ENCODE measurements around the gene ARL13B.

Gene ARL13B

DNA sequence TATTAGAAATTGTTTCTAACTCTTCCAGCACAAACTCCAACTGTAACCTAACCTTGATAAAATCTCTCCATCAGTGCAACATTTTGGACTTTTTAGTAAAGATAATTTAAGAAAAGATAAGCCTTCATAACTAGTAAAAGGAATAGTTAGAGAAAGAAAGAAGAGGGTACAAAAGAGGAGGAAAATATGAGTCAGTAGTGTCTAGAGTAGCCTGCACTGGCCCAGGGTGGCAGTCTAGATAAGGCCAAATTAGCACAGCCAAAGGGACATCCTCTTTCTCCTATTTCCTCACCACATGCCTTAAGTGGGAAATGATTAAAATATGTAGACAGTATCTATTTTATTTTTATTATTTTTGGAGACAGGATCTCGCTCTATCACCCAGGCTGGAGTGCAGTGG lies 10.0 kb upstream of the ARL13B start:
- Histone ChIP-seq H3K4me1 (ENCODE audit: insufficient read depth, poor library complexity, severe bottlenecking) (peaks cover 4% of the 10 kb centered on the region), H3K9me3 (ENCODE audit: severe bottlenecking) (no peaks in the 10 kb centered on the region), H3K27ac (ENCODE audit: poor library complexity, severe bottlenecking) (no peak overlapping the region), H3K36me3 (ENCODE audit: low read depth) (no peaks in the 10 kb centered on the region), H3K4me3 (ENCODE audit: severe bottlenecking) (no peak overlapping the region), H3K27me3 (ENCODE audit: insufficient read depth, poor library complexity, severe bottlenecking) (no peaks in the 10 kb centered on the region)
- ATAC-seq (ENCODE audit: low read depth) (no peak), DNase-seq (ENCODE audit: low spot score) (no peak)
- no peak for TF ChIP-seq CTCF (IDR thresholded peaks at IDR 0.05; ENCODE audit: poor library complexity, severe bottlenecking)

GRCh38 chr3:93973131-93974126 lies 6.5 kb upstream of the ARL13B start, which contains the start of gene PROS1:
TSS of gene PROS1 (minus strand) at chr3:93973896. CDS start at chr3:93973749, 147 bp downstream.
- Histone ChIP-seq H3K27ac (ENCODE audit: poor library complexity, severe bottlenecking) (no peak within 1 kb of the TSS), H3K27me3 (ENCODE audit: insufficient read depth, poor library complexity, severe bottlenecking) (no peaks in the 10 kb centered on the region), H3K9me3 (ENCODE audit: severe bottlenecking) (no peaks in the 10 kb centered on the region), H3K4me1 (ENCODE audit: insufficient read depth, poor library complexity, severe bottlenecking) (peaks cover 4% of the 10 kb centered on the region), H3K36me3 (ENCODE audit: low read depth) (no peaks in the 10 kb centered on the region), H3K4me3 (ENCODE audit: severe bottlenecking) (peak within 1 kb of the TSS; percentile 38)
- ATAC-seq (ENCODE audit: low read depth) (peak; percentile 80), DNase-seq (ENCODE audit: low spot score) (no peak)
- TF ChIP-seq CTCF (IDR thresholded peaks at IDR 0.05; ENCODE audit: poor library complexity, severe bottlenecking) = peak; percentile 30

DNA sequence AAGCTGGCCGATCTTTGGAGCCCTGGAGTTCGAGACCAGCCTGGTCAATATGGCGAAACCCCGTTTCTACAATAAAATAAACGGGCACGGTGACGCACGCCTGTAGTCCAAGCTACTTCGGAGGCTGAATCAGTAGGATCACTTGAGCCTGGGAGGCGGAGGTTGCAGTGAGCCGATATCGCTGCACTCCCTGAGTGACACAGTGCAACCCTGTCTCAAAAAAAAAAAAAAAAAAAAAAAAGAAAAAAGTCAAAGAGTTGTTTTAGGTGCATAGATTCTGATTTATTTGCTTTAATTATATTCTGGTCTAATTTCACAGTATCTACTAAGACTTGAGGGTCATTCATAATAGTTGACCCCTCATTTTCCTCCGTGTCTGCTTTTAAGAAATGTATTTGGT lies 1.7 kb downstream of the ARL13B start:
- H3K9me3 ChIP-seq (ENCODE audit: severe bottlenecking) = no peaks in the 10 kb centered on the region
- H3K36me3 ChIP-seq (ENCODE audit: low read depth) = no peaks in the 10 kb centered on the region
- no peak overlapping the region for H3K4me3 ChIP-seq (ENCODE audit: severe bottlenecking)
- no peaks in the 10 kb centered on the region for H3K27me3 ChIP-seq (ENCODE audit: insufficient read depth, poor library complexity, severe bottlenecking)
- H3K27ac ChIP-seq (ENCODE audit: poor library complexity, severe bottlenecking) = no peak overlapping the region
- no peak for ATAC-seq (ENCODE audit: low read depth)
- no peak for DNase-seq (ENCODE audit: low spot score)
- TF ChIP-seq CTCF (IDR thresholded peaks at IDR 0.05; ENCODE audit: poor library complexity, severe bottlenecking) = no peak
- H3K4me1 ChIP-seq (ENCODE audit: insufficient read depth, poor library complexity, severe bottlenecking) = peaks cover 4% of the 10 kb centered on the region

GRCh38 chr3:93983408-93983807 lies 3.5 kb downstream of the ARL13B start:
- Histone ChIP-seq H3K36me3 (ENCODE audit: low read depth) (no peaks in the 10 kb centered on the region), H3K4me3 (ENCODE audit: severe bottlenecking) (no peak overlapping the region), H3K27me3 (ENCODE audit: insufficient read depth, poor library complexity, severe bottlenecking) (no peaks in the 10 kb centered on the region), H3K27ac (ENCODE audit: poor library complexity, severe bottlenecking) (no peak overlapping the region), H3K4me1 (ENCODE audit: insufficient read depth, poor library complexity, severe bottlenecking) (peaks cover 10% of the 10 kb centered on the region), H3K9me3 (ENCODE audit: severe bottlenecking) (no peaks in the 10 kb centered on the region)
- DNase-seq (ENCODE audit: low spot score) (no peak), ATAC-seq (ENCODE audit: low read depth) (no peak)
- no peak for TF ChIP-seq CTCF (IDR thresholded peaks at IDR 0.05; ENCODE audit: poor library complexity, severe bottlenecking)

GRCh38 chr3:93984618-93985017 lies 4.7 kb downstream of the ARL13B start:
- no peak for ATAC-seq (ENCODE audit: low read depth)
- no peak for DNase-seq (ENCODE audit: low spot score)
- TF ChIP-seq CTCF (IDR thresholded peaks at IDR 0.05; ENCODE audit: poor library complexity, severe bottlenecking) = no peak
- Histone ChIP-seq H3K36me3 (ENCODE audit: low read depth) (no peaks in the 10 kb centered on the region), H3K9me3 (ENCODE audit: severe bottlenecking) (no peaks in the 10 kb centered on the region), H3K4me1 (ENCODE audit: insufficient read depth, poor library complexity, severe bottlenecking) (peaks cover 10% of the 10 kb centered on the region), H3K27ac (ENCODE audit: poor library complexity, severe bottlenecking) (no peak overlapping the region), H3K27me3 (ENCODE audit: insufficient read depth, poor library complexity, severe bottlenecking) (no peaks in the 10 kb centered on the region), H3K4me3 (ENCODE audit: severe bottlenecking) (no peak overlapping the region)
